ENCODE measurements around the gene LCOR.

Gene LCOR

GRCh38 chr10:96878057-96878456 lies 46.0 kb downstream of the LCOR start:
- no peak overlapping the region for H3K27ac ChIP-seq
- no peak for DNase-seq
- H3K36me3 ChIP-seq (replicated peaks): no peaks in the 10 kb centered on the region
- TF ChIP-seq CTCF (IDR thresholded peaks at IDR 0.05; ENCODE audit: low read depth, low read length, missing control alignments): no peak
- H3K27me3 ChIP-seq (replicated peaks): no peaks in the 10 kb centered on the region
- no peak overlapping the region for H3K4me3 ChIP-seq (ENCODE audit: low read depth, low read length)
- in situ Hi-C loops (cut with HindIII; ENCODE audit: low pct_ligation_motif_present, low sequenced_read_pairs): no loop called here

GRCh38 chr10:96880575-96880974 lies 48.5 kb downstream of the LCOR start:
- no peak for DNase-seq
- TF ChIP-seq CTCF (IDR thresholded peaks at IDR 0.05; ENCODE audit: low read depth, low read length, missing control alignments): no peak
- H3K27ac ChIP-seq: no peak overlapping the region

GRCh38 chr10:96889415-96890171 lies 57.5 kb downstream of the LCOR start:
- H3K27ac ChIP-seq: no peak overlapping the region
- no peaks in the 10 kb centered on the region for H3K36me3 ChIP-seq (replicated peaks)
- no peak overlapping the region for H3K4me3 ChIP-seq (ENCODE audit: low read depth, low read length)
- in situ Hi-C loops (cut with HindIII; ENCODE audit: low pct_ligation_motif_present, low sequenced_read_pairs): no loop called here
- no peak for DNase-seq
- TF ChIP-seq CTCF (IDR thresholded peaks at IDR 0.05; ENCODE audit: low read depth, low read length, missing control alignments): no peak
- H3K27me3 ChIP-seq (replicated peaks): no peaks in the 10 kb centered on the region

More at GRCh38 chr10:96880575-96880974, 48.5 kb downstream of the LCOR start:
- no peaks in the 10 kb centered on the region for H3K27me3 ChIP-seq (replicated peaks)
- H3K36me3 ChIP-seq (replicated peaks): no peaks in the 10 kb centered on the region
- in situ Hi-C loops (cut with HindIII; ENCODE audit: low pct_ligation_motif_present, low sequenced_read_pairs): no loop called here
- no peak overlapping the region for H3K4me3 ChIP-seq (ENCODE audit: low read depth, low read length)

- no peak for DNase-seq
- Histone ChIP-seq H3K27me3 (replicated peaks) (no peaks in the 10 kb centered on the region), H3K27ac (no peak overlapping the region), H3K36me3 (replicated peaks) (no peaks in the 10 kb centered on the region), H3K4me3 (ENCODE audit: low read depth, low read length) (no peak overlapping the region)
- no peak for TF ChIP-seq CTCF (IDR thresholded peaks at IDR 0.05; ENCODE audit: low read depth, low read length, missing control alignments)
- in situ Hi-C loops (cut with HindIII; ENCODE audit: low pct_ligation_motif_present, low sequenced_read_pairs): no loop called here
These were observed 58.0 kb downstream of the LCOR start for GRCh38 chr10:96890172-96890513.

- no peak for DNase-seq
- H3K4me3 ChIP-seq (ENCODE audit: low read depth, low read length): no peak overlapping the region
- TF ChIP-seq CTCF (IDR thresholded peaks at IDR 0.05; ENCODE audit: low read depth, low read length, missing control alignments): no peak
- H3K27me3 ChIP-seq (replicated peaks): no peaks in the 10 kb centered on the region
- no peak overlapping the region for H3K27ac ChIP-seq
- in situ Hi-C loops (cut with HindIII; ENCODE audit: low pct_ligation_motif_present, low sequenced_read_pairs): no loop called here
- H3K36me3 ChIP-seq (replicated peaks): no peaks in the 10 kb centered on the region
These were observed 58.5 kb downstream of the LCOR start for GRCh38 chr10:96890580-96890979.

GRCh38 chr10:96891840-96892239 lies 59.7 kb downstream of the LCOR start:
- Histone ChIP-seq H3K36me3 (replicated peaks) (no peaks in the 10 kb centered on the region), H3K4me3 (ENCODE audit: low read depth, low read length) (no peak overlapping the region), H3K27ac (no peak overlapping the region), H3K27me3 (replicated peaks) (no peaks in the 10 kb centered on the region)
- TF ChIP-seq CTCF (IDR thresholded peaks at IDR 0.05; ENCODE audit: low read depth, low read length, missing control alignments): no peak
- in situ Hi-C loops (cut with HindIII; ENCODE audit: low pct_ligation_motif_present, low sequenced_read_pairs): no loop called here
- DNase-seq: no peak

Measured in brain microvascular endothelial cell (primary cell).